HL-60 (cell line): ENCODE results near the gene GALNT14.

ENCODE experiments used
- DNase-seq, 2 experiments: peaks; one replicate each; pipeline ENCODE4 v3.0.0-alpha.2; 2010 to 2020; ENCODE audit warnings: low read depth in 1 of 2, low spot score in 1 of 2
- H3K27ac ChIP-seq: fragments of 250-450 bp; sonication (Bioruptor Pico); replicated peaks from 2 replicates; pipeline ENCODE4 v1.5.1; 2020; ENCODE audit warnings: mild to moderate bottlenecking, moderate library complexity
- H3K27me3 ChIP-seq: fragments of 250-450 bp; sonication (Bioruptor Pico); 2 replicates; pipeline ENCODE4 v1.5.1; 2021; ENCODE audit warnings: mild to moderate bottlenecking, moderate library complexity; ENCODE audit not compliant: insufficient read depth, poor library complexity, severe bottlenecking
- H3K4me3 ChIP-seq: replicated peaks from 2 replicates; pipeline ENCODE4 v1.5.1; 2011; ENCODE audit warnings: mild to moderate bottlenecking, control low read depth, low read length; ENCODE audit not compliant: insufficient read depth
- CTCF ChIP-seq: IDR thresholded peaks from one replicate; pipeline ENCODE4 v1.5.1; 2011; ENCODE audit warnings: low read length, control low read depth, inconsistent platforms; ENCODE audit not compliant: insufficient read depth
- GABPA ChIP-seq: IDR thresholded peaks from 2 replicates; pipeline ENCODE4 v1.6.1; 2012; ENCODE audit warnings: low read depth
- POLR2AphosphoS5 ChIP-seq: IDR thresholded peaks from 2 replicates; pipeline ENCODE4 v1.6.1; 2012; ENCODE audit warnings: low read depth
- REST ChIP-seq: IDR thresholded peaks from 2 replicates; pipeline ENCODE4 v1.6.1; 2012; ENCODE audit warnings: low read depth; ENCODE audit not compliant: insufficient replicate concordance
- SPI1 ChIP-seq: IDR thresholded peaks from 2 replicates; pipeline ENCODE4 v1.6.1; 2012; ENCODE audit warnings: low read depth, mild to moderate bottlenecking, borderline replicate concordance

The GALNT14 gene

GRCh38 chr2:30998672-30999071 is 139.6 kb downstream of the GALNT14 start:
- DNase-seq, result no peak
- Histone ChIP-seq H3K4me3 (no peak overlapping the region), H3K27me3 (no peaks in the 10 kb centered on the region), H3K27ac (no peak overlapping the region)
- no peak for TF ChIP-seq CTCF
- TF ChIP-seq REST, result no peak
- TF ChIP-seq GABPA, result no peak
- TF ChIP-seq SPI1, result no peak
- no peak for TF ChIP-seq POLR2AphosphoS5

GRCh38 chr2:30997979-30998378 is 140.3 kb downstream of the GALNT14 start:
- H3K27me3 ChIP-seq, result no peaks in the 10 kb centered on the region
- no peak overlapping the region for H3K4me3 ChIP-seq
- H3K27ac ChIP-seq, result no peak overlapping the region
- DNase-seq, result no peak
- TF ChIP-seq CTCF, result no peak
- no peak for TF ChIP-seq SPI1
- no peak for TF ChIP-seq GABPA
- no peak for TF ChIP-seq REST
- no peak for TF ChIP-seq POLR2AphosphoS5

- Histone ChIP-seq H3K27me3 (no peaks in the 10 kb centered on the region), H3K4me3 (no peak overlapping the region), H3K27ac (no peak overlapping the region)
- no peak for TF ChIP-seq GABPA
- TF ChIP-seq POLR2AphosphoS5, result no peak
- TF ChIP-seq CTCF, result no peak
- no peak for TF ChIP-seq SPI1
- TF ChIP-seq REST, result no peak
- DNase-seq, result no peak
These were observed 143.8 kb downstream of the GALNT14 start for GRCh38 chr2:30994227-30995056.
